ENCODE data around the gene KMT2C.
"Not testable (repeated sequence)": the region's sequence is repeated elsewhere in the genome, so short reads cannot be mapped to it uniquely, and the experiment has no call there.

The KMT2C gene

DNA sequence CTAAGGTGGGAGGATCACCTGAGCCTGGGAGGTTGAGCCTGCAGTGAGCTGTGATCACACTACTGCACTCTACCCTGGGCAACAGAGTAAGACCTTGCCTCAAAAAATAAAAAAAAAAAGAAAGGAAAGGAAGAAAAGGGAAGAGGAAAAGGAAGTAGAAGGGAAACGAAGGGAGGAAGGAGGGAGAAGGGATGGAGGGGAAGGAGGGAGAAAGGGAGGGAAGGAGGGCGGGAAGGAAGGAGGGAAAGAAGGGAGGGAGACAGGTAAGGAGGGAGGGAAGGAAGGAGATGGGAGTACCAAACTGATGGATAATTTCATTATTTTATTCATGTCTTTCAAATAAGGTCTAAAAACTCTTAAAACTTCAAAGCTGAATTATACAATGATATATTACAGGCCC lies 106.3 kb downstream of the KMT2C start:
- Histone ChIP-seq H3K4me1 (ENCODE audit: insufficient read depth, low read length) (no peaks in the 10 kb centered on the region), H3K9me3 (ENCODE audit: low read length) (peaks cover 2% of the 10 kb centered on the region), H3K4me3 (ENCODE audit: low read length) (no peak overlapping the region), H2AFZ (ENCODE audit: low read depth, low read length) (no peak overlapping the region), H3K36me3 (ENCODE audit: insufficient read depth, low read length) (peaks cover 31% of the 10 kb centered on the region), H3K27me3 (ENCODE audit: insufficient read depth, low read length) (no peaks in the 10 kb centered on the region)

DNA sequence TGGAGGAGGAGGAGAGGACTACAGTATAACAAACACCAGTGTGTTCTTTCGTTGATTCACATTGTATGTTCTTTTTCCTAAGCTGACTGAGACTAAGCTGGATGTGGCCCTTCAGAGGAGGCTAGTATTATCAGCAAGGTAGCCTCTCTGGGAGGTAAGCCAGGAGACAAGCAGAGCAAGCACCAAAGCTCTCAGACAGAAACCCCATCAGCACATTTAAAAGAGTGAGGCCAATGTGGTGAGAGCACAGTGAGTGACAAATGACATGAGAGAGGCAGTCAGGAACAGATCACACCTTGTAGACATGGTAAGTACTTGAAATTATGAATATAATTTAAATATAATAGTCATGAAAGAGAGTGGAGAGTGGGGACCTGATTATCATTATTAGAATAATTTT lies 107.6 kb downstream of the KMT2C start:
- Histone ChIP-seq H3K4me3 (ENCODE audit: low read length) (no peak overlapping the region), H3K4me1 (ENCODE audit: insufficient read depth, low read length) (no peaks in the 10 kb centered on the region), H3K27me3 (ENCODE audit: insufficient read depth, low read length) (no peaks in the 10 kb centered on the region), H3K9me3 (ENCODE audit: low read length) (peaks cover 2% of the 10 kb centered on the region), H2AFZ (ENCODE audit: low read depth, low read length) (no peak overlapping the region), H3K36me3 (ENCODE audit: insufficient read depth, low read length) (peaks cover 31% of the 10 kb centered on the region)

DNA sequence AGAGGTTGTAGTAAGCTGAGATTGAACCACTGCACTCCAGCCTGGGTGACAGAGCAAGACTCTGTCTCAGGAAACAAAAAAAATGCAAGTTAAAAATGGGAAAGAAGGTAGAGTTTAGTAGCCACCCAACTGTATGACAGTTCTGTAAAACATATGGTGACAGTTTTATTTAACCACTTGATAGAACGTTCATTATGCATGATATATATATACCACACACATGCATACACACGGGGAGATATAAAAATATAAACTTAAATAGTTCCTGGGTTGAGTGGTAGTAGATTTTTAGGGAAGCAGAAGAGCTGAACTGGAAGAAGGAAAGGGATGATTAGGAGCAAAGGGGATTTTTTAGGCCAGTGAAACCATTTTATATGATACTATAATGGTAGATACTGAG lies 120.0 kb downstream of the KMT2C start:
- Histone ChIP-seq H3K4me3 (ENCODE audit: low read length) (no peak overlapping the region), H3K9me3 (ENCODE audit: low read length) (peaks cover 1% of the 10 kb centered on the region), H3K27me3 (ENCODE audit: insufficient read depth, low read length) (no peaks in the 10 kb centered on the region), H2AFZ (ENCODE audit: low read depth, low read length) (no peak overlapping the region), H3K4me1 (ENCODE audit: insufficient read depth, low read length) (no peaks in the 10 kb centered on the region), H3K36me3 (ENCODE audit: insufficient read depth, low read length) (peaks cover 7% of the 10 kb centered on the region)

DNA sequence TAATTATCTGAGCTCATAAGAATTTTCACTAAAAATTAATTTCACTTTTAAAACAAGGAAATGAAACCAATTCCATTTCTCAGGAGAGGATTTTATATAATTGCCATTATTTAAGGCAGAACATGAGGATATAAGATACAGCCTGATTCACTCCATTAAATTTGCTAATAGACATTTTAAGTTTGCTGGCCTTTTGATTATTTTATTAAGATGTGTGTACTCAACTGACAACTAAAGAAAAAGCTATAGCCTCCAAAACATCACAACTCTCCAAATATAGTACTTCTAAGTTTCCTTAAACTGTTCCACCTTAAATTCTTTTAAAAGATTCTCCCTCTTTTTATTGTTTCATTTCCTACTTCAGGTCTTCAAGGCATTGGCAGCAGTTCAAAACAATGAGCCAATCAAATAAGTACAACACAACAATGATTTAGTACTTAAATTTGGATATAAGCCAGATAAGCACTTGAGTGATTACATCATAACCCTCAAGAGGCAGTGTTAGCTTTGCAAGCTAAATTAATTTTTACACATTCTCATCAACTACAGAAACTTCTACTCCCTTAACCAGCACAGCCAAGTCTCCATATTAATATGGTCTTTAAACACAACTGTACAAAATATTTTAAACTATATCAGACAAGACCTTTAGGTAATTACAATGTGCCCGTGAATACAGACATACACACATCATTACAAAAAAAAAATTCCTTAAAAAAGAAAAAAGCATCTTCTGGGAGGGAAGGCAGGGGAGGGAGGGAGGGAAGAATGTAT lies 121.8 kb downstream of the KMT2C start:
- H3K9me3 ChIP-seq (ENCODE audit: low read length) = no peaks in the 10 kb centered on the region
- H3K4me1 ChIP-seq (ENCODE audit: insufficient read depth, low read length) = no peaks in the 10 kb centered on the region
- H3K27me3 ChIP-seq (ENCODE audit: insufficient read depth, low read length) = no peaks in the 10 kb centered on the region
- no peak overlapping the region for H2AFZ ChIP-seq (ENCODE audit: low read depth, low read length)
- H3K4me3 ChIP-seq (ENCODE audit: low read length) = no peak overlapping the region
- peaks cover 20% of the 10 kb centered on the region for H3K36me3 ChIP-seq (ENCODE audit: insufficient read depth, low read length)

DNA sequence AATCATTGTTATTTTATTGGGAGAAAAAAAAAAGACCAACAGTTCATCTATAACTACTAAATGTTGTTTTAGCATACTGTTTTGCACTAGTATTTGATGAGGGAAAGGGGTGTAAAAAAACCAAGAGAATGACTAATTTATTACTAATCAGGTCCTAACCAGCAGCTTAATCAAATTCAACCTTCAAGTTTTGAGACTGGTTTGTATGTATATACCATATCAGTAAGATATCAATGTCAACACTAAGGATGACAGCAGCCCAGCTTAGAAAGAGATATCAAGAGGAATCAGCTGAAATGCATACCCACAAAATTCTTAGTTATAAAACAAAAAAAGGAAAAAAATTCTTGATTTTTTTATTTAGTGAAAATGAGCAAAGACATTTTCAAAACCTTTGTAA lies 122.6 kb downstream of the KMT2C start:
- Histone ChIP-seq H3K4me3 (ENCODE audit: low read length) (no peak overlapping the region), H3K4me1 (ENCODE audit: insufficient read depth, low read length) (no peaks in the 10 kb centered on the region), H2AFZ (ENCODE audit: low read depth, low read length) (no peak overlapping the region), H3K36me3 (ENCODE audit: insufficient read depth, low read length) (peaks cover 26% of the 10 kb centered on the region), H3K27me3 (ENCODE audit: insufficient read depth, low read length) (no peaks in the 10 kb centered on the region), H3K9me3 (ENCODE audit: low read length) (no peaks in the 10 kb centered on the region)

DNA sequence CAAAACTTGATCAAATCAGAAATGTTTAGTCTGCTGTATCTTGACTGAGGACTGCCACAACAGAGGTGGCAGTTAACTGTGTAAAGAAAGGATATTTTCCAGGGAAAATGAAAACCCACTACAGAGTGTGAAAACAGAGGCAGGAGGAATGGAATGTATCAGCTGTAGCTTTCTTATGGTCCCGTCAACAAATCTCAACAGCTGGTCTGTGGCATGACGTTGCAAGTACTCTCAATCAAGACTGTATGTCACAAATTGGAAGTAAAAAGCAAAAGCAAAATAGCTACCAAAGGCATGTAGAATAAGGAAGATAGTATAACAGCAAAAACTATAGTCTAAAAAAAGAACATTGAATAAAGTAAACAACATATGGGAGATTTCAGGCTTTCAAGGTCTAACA lies 123.5 kb downstream of the KMT2C start:
- Histone ChIP-seq H3K27me3 (ENCODE audit: insufficient read depth, low read length) (no peaks in the 10 kb centered on the region), H3K4me1 (ENCODE audit: insufficient read depth, low read length) (no peaks in the 10 kb centered on the region), H3K36me3 (ENCODE audit: insufficient read depth, low read length) (peaks cover 32% of the 10 kb centered on the region), H2AFZ (ENCODE audit: low read depth, low read length) (no peak overlapping the region), H3K9me3 (ENCODE audit: low read length) (no peaks in the 10 kb centered on the region), H3K4me3 (ENCODE audit: low read length) (no peak overlapping the region)

DNA sequence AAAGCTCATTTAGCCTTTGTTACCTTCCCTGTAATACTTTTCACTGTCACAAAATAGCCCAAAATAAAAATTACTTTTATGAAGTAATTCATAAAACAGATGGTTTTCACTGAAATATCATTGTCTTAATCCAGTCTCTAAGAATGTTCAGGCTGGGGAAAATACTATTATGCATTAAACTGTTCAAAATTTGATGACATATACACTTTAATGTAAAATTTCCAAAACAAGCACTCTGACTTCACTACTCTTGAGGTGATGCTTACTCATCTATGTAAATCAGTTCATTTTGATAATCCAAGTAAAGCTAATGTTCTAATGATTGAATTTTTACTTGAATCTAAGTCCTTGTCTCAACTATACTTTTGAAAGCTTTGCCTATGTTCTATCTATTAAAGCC lies 127.9 kb downstream of the KMT2C start:
- no peak overlapping the region for H3K4me3 ChIP-seq (ENCODE audit: low read length)
- H3K9me3 ChIP-seq (ENCODE audit: low read length) = no peaks in the 10 kb centered on the region
- H3K36me3 ChIP-seq (ENCODE audit: insufficient read depth, low read length) = peaks cover 55% of the 10 kb centered on the region
- no peak overlapping the region for H2AFZ ChIP-seq (ENCODE audit: low read depth, low read length)
- no peaks in the 10 kb centered on the region for H3K27me3 ChIP-seq (ENCODE audit: insufficient read depth, low read length)
- H3K4me1 ChIP-seq (ENCODE audit: insufficient read depth, low read length) = no peaks in the 10 kb centered on the region

DNA sequence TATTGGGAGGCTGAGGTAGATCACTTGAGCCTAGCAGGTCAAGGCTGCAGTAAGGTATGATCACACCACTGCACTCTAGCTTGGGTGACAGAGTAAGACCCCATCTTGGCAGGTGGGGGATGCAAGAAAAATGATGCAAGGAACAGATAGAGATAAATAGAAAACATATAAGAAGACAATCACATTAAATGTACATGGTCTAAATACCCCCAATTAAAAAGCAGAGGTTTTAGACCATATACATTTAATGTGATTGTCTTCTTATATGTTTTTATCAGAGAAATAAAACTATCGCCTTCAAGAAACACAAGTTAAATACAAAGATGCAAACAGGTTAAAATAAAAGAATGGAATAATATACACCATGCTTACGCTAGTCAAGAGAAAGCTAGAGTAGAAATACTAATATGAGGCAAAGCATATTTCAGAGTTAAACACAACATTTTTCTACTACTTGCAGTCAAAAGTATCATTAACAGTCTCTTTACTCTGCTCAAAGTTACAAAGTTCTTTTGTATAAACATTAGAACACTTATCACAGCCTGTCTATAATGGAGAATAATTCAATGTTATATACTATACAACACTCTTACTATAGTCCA lies 136.2 kb downstream of the KMT2C start:
- not testable (repeated sequence) for H3K4me1 ChIP-seq (ENCODE audit: insufficient read depth, low read length); H2AFZ ChIP-seq (ENCODE audit: low read depth, low read length); H3K4me3 ChIP-seq (ENCODE audit: low read length); H3K36me3 ChIP-seq (ENCODE audit: insufficient read depth, low read length); H3K27me3 ChIP-seq (ENCODE audit: insufficient read depth, low read length); H3K9me3 ChIP-seq (ENCODE audit: low read length)

DNA sequence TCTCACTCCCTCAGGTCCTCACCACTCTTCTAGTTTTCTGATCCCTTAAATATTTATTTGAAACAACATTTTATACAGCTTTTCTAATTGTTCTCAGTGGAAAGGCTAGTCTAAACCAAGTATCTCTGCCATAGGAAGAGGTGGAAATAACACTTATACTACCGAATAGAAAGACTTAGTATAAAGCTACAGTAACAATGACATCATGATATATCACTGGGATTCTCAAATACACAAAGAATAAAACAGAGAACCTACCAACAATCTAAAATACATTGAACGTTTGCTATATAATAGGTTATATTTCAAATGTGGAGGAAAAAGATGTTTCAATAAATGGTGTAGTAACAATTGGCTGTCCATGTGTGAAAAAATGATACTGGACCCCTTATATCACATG lies 142.9 kb downstream of the KMT2C start:
- H2AFZ ChIP-seq (ENCODE audit: low read depth, low read length) = no peak overlapping the region
- peaks cover 2% of the 10 kb centered on the region for H3K9me3 ChIP-seq (ENCODE audit: low read length)
- H3K36me3 ChIP-seq (ENCODE audit: insufficient read depth, low read length) = peaks cover 21% of the 10 kb centered on the region
- no peaks in the 10 kb centered on the region for H3K4me1 ChIP-seq (ENCODE audit: insufficient read depth, low read length)
- no peaks in the 10 kb centered on the region for H3K27me3 ChIP-seq (ENCODE audit: insufficient read depth, low read length)
- no peak overlapping the region for H3K4me3 ChIP-seq (ENCODE audit: low read length)

DNA sequence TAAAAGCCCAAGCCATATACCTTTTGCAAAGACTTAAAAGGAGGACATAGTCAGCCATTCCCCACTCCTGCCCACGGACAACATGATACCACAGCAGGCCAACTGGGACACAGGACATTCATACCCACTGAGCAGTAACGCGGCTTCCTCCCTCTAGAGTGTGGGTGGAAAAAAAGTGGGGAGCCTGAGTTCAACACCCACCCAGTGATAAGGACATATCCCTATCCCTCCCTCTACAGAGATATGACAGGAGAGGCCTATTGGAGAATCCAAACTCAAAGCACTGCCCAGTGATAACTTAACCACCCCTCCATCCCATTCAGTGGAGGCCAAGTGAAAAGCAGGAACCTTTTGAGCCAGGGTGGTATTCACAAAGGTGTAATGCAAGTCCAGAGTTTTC lies 148.8 kb downstream of the KMT2C start:
- not testable (repeated sequence) for H3K27me3 ChIP-seq (ENCODE audit: insufficient read depth, low read length); H3K4me3 ChIP-seq (ENCODE audit: low read length); H3K9me3 ChIP-seq (ENCODE audit: low read length); H2AFZ ChIP-seq (ENCODE audit: low read depth, low read length); H3K36me3 ChIP-seq (ENCODE audit: insufficient read depth, low read length); H3K4me1 ChIP-seq (ENCODE audit: insufficient read depth, low read length)

DNA sequence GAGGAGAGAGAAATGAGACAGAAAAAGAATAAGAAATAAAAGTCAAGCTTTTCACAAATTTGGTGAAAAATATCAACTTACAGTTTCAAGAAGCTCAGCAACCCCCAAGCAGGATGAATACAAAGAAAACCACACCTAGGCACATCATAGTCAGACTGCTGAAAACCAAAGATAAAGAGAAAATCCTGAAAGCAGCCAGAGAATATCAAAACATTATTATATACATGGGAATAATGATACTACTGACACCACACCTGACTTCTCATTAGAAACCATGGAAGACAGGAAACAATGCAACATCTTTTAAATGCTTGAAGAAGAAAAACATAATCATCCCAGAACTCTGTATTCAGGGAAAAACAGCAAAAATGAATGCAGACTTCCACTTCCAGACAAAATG lies 149.6 kb downstream of the KMT2C start:
- H3K27me3 ChIP-seq (ENCODE audit: insufficient read depth, low read length); H3K9me3 ChIP-seq (ENCODE audit: low read length); H3K4me3 ChIP-seq (ENCODE audit: low read length); H3K4me1 ChIP-seq (ENCODE audit: insufficient read depth, low read length); H2AFZ ChIP-seq (ENCODE audit: low read depth, low read length); H3K36me3 ChIP-seq (ENCODE audit: insufficient read depth, low read length): not testable (repeated sequence)

DNA sequence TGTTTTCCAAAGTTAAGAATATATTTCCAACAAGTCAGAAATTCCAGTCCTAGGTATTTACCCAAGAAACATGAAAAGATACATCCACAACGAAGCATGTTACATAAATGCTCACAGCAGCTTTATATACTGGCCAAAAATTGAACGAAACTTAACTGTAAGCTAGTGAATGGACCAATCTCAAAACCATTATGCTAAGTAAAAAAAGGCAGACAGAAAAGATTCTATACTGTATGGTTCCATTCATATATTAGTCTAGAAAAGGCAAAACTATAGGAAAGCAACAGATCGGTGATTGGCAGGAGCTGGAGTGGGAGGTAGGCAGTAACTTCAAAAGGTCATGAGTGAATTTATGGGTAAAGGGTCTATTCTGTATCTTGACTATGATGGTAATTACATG lies 150.8 kb downstream of the KMT2C start:
- H3K36me3 ChIP-seq (ENCODE audit: insufficient read depth, low read length); H3K9me3 ChIP-seq (ENCODE audit: low read length); H3K27me3 ChIP-seq (ENCODE audit: insufficient read depth, low read length); H3K4me3 ChIP-seq (ENCODE audit: low read length); H3K4me1 ChIP-seq (ENCODE audit: insufficient read depth, low read length); H2AFZ ChIP-seq (ENCODE audit: low read depth, low read length): not testable (repeated sequence)

DNA sequence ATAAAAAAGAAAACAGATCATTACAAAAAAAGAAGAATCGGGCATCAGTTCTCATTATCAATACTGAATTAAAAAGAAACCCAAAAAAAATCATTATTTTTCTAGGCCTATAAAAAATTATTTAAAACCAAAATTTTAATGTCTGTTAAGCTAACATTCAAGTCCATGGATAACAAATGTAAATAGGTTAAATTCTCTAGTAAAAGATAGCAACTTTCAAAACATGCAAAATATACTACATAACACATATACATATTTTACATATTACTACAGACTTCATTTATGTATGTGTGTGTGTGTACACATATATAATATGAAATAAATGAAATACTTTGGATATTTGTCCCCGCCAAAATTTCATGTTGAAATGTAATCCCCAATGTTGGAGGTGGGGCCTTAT lies 158.1 kb downstream of the KMT2C start:
- not testable (repeated sequence) for H2AFZ ChIP-seq (ENCODE audit: low read depth, low read length); H3K9me3 ChIP-seq (ENCODE audit: low read length); H3K36me3 ChIP-seq (ENCODE audit: insufficient read depth, low read length); H3K4me1 ChIP-seq (ENCODE audit: insufficient read depth, low read length); H3K27me3 ChIP-seq (ENCODE audit: insufficient read depth, low read length); H3K4me3 ChIP-seq (ENCODE audit: low read length)

DNA sequence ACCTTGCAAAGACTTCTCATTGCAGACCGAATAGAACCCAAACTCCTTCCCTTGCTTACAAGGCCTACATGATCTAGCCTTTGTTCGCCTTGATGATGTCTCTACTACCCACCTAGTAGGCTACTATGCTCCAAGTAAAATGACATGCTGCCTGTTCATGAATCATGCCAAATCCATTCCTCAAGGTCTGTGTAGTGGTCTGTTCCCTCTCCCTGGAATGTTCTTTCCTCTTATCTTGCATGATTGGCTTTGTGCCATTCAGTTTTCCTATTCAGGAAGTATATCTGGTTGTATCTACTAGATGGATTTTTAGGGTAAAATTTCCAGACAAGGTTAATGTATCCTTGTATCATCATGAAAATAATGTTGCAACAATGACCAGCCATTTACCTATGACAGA lies 165.4 kb downstream of the KMT2C start:
- not testable (repeated sequence) for H3K9me3 ChIP-seq (ENCODE audit: low read length); H3K27me3 ChIP-seq (ENCODE audit: insufficient read depth, low read length); H2AFZ ChIP-seq (ENCODE audit: low read depth, low read length); H3K4me3 ChIP-seq (ENCODE audit: low read length); H3K4me1 ChIP-seq (ENCODE audit: insufficient read depth, low read length); H3K36me3 ChIP-seq (ENCODE audit: insufficient read depth, low read length)

All from neuron (in vitro differentiated cells).